NCI-H82 treated with DMSO at 0.1 percent for 48 hours (cell line): ENCODE results near the gene UBXN11.

Experiments used
- DNase-seq: peaks from one replicate; lab custom pipeline; 2025; ENCODE audit not compliant: unreplicated experiment; lab: John Stamatoyannopoulos, UW

UBXN11 gene

GRCh38 chr1:26306290-26307229 is at the start of gene UBXN11:
Gene UBXN11, minus strand, starts transcription at chr1:26306636. Its CDS starts 3,753 bp downstream, at chr1:26302883.
- DNase-seq, result peak; percentile 97

- DNase-seq, result no peak
Measured at GRCh38 chr1:26356106-26356505, 49.7 kb upstream of the UBXN11 start.

- DNase-seq, result no peak
Measured at GRCh38 chr1:26354972-26355371, 48.5 kb upstream of the UBXN11 start.

DNA sequence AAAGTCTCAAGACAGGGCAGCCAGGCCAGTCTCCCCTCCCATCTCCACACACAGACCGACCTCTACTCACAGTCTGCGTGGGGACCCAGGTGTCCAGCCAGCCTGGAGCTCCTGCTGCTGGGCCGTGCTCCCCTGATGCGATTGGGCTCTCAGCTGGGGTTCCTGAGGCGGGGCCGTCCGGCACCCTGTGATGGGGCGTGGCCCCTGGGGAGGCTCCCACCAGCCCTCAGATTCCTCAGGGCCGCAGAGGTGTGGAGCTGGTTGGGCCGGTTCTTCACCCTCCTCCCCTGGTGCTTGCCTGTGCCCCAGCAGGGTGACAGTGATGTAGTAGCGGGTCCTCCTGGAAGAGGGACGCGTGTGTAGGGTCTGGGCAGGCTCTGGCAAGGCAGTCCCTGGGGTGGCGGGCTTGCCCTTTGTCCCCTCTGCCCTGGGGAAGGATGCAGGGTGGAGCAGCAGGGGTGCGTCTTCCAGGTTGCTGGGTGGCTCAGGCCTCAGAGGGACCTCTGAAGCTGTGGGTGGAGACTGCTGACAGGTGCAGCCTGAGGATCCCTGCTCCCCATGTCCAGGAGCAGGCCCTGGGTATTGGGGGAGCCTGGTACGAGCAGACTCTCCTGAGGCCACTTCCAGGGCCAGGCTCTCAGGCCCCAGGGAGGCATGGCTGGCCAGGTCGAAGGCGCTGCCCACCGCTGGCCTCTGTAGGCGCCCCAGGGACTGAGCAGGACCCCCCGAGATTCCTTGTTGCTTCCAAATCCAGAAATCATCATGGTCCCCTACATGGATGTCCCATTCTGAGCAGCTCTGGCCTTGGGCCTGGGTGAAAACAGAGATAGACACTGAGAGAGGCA is 47.8 kb upstream of the UBXN11 start, which contains the start of gene CRYBG2:
Gene CRYBG2, minus strand, starts transcription at position 155 of the 845 bp plus-strand sequence. CDS start 7,473 bp downstream, outside the sequence.
- DNase-seq, result no peak

- DNase-seq, result no peak
Measured at GRCh38 chr1:26353210-26353859, 46.9 kb upstream of the UBXN11 start.

GRCh38 chr1:26352338-26352679 is 45.9 kb upstream of the UBXN11 start:
- no peak for DNase-seq

GRCh38 chr1:26351590-26352337 is 45.3 kb upstream of the UBXN11 start:
- DNase-seq, result no peak

DNA sequence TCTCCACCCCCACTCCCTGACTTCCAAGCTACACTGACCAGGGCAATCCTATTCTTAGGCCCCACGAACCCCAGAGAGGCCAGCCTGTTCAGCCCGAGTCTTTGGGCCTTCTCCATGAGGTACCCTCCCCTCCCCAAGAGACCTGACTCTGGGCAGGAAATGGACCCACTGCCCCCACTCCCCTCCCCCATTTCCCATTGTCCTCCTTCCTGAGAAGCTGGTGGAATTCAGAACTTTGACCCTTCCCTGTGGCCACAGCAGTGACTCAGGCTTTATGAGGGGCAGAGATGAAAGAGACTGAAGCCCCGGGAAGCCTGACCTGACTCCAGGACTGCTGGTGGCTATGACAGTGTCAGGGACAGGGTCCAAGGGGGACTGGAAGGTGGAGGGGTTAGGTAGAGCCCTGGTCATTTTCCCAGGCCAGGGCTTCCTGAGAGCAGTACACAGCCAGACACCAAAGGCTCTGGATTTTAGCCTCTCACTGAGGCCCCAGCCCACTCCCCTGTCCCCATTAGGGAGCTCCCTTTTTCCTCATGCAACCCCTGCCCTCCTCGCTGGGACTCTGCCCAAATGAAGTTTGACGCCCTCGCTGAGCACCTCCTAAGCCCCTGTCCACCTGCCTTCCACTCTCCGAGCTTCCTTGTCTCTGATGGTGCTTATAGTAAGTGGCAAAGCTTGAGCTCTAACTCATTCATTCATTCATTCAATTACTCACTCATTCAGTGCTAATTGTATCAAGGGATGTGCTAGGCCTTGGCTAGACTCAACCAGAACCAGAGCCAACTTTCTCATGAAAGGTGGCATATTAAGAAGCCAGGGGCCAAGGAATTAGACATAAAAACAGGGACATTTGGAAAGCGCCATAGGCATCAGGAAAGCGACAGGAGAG is 44.5 kb upstream of the UBXN11 start:
- no peak for DNase-seq

GRCh38 chr1:26350343-26350700 is 43.9 kb upstream of the UBXN11 start:
- DNase-seq, result no peak

- DNase-seq, result no peak
Measured at GRCh38 chr1:26349877-26350244, 43.4 kb upstream of the UBXN11 start.

DNA sequence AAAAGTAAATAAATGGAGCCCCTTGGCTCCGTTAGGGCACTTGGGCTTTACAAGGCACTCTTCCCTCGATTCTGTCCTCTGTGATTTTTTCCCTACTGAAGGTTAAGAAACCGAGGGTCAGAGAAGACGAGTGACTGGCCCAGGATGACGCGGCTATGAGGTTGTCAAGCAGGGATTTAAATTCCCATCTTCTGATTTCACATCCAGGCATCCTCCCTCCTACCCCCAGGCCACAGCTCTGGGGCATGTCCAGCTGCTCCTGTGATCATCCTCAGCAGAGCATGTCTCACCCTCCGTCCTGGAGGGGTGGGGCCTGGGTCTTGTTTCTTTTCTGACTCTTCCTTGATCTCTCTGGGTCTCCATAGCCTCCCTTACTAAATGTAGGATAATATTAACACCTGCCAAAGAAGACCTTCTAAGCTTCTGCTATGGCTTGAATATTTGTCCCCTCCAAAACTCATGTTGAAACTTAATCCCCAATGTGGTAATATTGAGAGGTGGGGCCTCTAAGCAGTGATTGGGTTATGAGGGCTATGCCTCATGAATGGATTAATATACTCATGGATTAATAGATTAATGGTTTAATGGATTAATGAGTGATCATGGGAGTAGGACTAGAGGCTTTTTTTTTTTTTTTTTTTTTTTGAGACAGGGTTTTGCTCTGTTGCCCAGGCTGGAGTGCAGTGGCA is 42.9 kb upstream of the UBXN11 start:
- DNase-seq, result peak; percentile 30

DNA sequence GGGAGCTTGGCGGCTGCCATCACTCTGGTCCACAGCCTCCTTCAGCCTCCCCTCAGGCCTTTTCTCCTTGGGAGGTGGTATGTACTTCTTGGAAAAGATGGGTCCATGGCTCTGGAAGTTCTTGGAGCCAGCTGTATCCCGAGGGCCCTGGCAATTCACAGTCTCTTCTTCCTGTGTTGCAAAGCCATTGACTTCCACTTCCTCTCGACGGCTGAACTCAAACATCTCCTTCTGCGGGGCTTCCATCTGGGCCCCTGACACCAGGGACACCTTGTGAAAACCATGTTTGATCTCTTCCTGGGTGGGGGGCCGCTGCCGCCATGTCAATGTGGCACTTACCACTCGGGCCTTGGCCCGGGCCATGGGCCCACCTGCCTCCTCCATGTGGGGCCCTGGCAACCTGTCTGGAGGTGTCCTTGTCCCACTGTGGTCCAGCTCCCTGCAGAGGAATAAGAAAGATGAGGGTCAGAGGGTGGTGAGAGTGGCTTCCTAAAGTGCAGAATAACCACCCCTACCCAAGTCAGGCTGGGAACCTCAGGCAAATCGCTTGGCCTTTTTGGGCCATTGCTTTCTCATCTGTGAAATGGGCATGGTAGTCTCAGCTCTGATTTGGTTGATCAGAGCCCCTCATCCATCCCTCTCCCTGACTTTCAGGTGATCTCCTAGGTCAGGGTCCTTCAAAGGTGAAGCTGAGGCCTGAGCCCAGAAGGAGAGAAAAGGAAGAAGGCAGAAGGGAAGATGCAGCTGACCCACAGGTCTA is 40.0 kb upstream of the UBXN11 start:
- DNase-seq, result no peak

DNA sequence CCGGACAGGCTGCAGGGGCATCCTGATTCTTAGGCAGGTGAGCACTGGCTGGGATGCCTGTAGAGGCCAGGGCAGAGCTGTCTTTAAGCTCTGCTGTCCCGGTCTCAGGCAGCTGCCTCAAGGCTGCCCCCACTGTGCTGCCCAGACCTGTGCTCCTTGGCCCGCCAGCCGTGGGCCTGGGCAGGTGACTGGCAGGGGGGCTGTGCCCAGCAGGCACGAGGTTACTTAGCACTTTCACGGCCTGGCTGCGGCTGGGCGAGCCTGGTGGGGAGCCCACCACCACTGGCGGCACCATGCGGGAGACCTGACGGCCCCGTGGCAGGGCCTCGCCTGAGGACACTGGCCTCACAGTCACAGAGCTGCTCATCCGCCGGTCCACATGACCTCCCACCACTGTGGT is 39.3 kb upstream of the UBXN11 start:
- DNase-seq, result no peak

DNA sequence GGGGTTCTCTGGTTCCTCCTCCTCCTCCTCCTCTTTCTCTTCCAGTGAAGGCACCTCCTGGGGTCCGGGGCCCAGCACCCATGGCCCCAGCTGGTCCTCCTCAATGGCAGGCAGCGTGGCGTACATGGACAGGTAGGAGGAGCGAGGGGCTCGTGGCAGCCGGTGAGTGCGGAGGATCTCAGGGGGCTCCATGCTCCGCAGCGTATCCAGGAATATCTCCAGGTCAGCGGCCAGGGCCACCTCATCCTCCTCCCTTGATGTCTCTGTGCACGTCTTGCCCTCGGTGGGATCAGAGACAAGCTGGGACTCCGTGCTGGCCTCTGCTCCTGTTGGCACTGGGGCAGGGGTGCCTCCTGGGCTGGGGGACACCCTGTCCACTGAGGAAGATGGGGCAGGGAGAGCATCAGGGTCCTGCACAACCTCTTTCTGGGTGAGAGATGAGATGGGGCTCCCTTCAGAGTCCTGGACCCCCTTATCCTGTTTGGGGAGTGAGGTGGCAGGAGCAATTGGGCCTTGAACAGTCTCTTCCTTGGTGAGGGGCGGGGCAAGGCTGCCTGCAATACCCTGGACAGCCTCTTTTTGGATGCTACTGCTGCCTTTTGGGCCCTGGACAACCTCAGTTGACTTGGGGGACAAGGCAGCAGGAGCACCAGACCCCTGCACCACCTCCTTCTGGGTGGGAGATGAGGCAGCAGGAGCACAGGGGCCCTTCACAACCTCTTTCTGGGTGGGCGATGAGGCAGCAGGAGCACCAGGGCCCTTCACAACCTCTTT is 37.9 kb upstream of the UBXN11 start:
- no peak for DNase-seq

GRCh38 chr1:26340047-26340481 is 33.6 kb upstream of the UBXN11 start:
- DNase-seq, result no peak

- DNase-seq, result no peak
Measured at GRCh38 chr1:26338670-26339069, 32.2 kb upstream of the UBXN11 start.

DNA sequence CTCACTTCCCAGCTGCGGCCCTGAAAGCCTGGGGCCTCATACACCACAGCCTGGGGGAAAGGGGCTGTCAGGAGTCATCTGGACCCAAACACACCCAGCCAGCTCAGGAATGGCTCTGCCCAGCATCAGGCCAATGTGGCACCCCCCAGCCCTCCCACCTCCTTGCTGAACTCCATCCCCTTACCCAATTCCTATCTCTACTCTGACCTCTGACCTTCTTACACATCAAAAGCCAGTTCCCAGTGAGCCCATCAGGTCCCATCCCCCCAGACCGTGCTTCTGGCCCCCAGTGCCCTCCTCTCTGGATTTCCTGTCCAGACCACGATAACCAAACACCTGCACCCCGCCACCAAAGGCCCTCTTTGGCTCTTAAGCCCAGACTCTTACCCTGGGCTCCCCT is 31.2 kb upstream of the UBXN11 start:
- DNase-seq, result no peak

DNA sequence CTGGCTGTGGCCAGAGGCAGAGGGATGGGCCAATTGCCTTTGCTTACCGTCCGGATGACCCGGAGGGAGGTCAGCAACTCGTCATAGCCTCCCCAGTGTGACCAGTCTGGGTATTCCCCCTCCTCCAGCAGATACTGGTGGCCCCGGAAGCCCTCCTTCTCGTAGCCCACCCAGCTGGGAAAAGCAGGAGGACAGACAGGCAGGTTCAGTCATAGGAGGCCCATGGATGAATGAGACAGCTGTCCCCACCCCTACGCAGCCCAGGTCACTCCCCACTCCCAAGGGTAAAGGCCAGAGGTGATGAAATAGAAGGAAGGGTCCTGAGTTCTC is 30.7 kb upstream of the UBXN11 start:
- no peak for DNase-seq
